H1 (cell line): ENCODE results near the gene SLX9. TPM values are rescaled to one million over a fixed set of nuclear protein-coding genes. Genes with fewer than 3 reads are reported as not detected.

Source experiments
- CTCF ChIA-PET: fragments of 300-600 bp; sonication (Branson Sonifier 250); formaldehyde crosslinking; loops from one replicate; lab custom pipeline; 2021; ENCODE audit not compliant: partially characterized antibody; lab: Charles Lee
- POLR2A ChIA-PET: fragments of 300-600 bp; sonication (Branson Sonifier 250); formaldehyde crosslinking; loops from one replicate; lab custom pipeline; 2021; ENCODE audit warnings: inconsistent platforms; ENCODE audit not compliant: partially characterized antibody; lab: Charles Lee
- DNase-seq, 2 experiments: peaks; one replicate each; pipeline versions ENCODE4 v3.0.0 to v3.0.0-alpha.2; 2010 to 2022; ENCODE audit warnings: low spot score in 2 of 2, low read depth in 1 of 2, mixed read lengths in 1 of 2
- FAIRE-seq: peaks from 2 replicates; lab custom pipeline; 2011; peaks lifted over from hg19 to GRCh38; lab: Jason Lieb, UNC
- H2AFZ ChIP-seq: 2 replicates; pipeline ENCODE4 v1.8.1; 2012; ENCODE audit warnings: low read length, inconsistent platforms
- H2AK5ac ChIP-seq: 2 replicates; pipeline ENCODE4 v1.6.1; 2013; ENCODE audit warnings: low read depth, low read length
- H2BK120ac ChIP-seq: replicated peaks from 2 replicates; pipeline ENCODE3; 2013; ENCODE audit warnings: low read depth, low read length, inconsistent platforms
- H2BK12ac ChIP-seq: 2 replicates; pipeline ENCODE4 v1.6.1; 2013; ENCODE audit warnings: low read depth, low read length
- H2BK15ac ChIP-seq: 2 replicates; pipeline ENCODE4 v1.6.1; 2013; ENCODE audit warnings: low read length
- H2BK20ac ChIP-seq: 2 replicates; pipeline ENCODE4 v1.6.1; 2013; ENCODE audit warnings: low read length
- H2BK5ac ChIP-seq: 2 replicates; pipeline ENCODE4 v1.6.1; 2013; ENCODE audit warnings: low read depth, low read length
- H3K14ac ChIP-seq: 2 replicates; pipeline ENCODE4 v1.6.1; 2013; ENCODE audit warnings: inconsistent platforms; ENCODE audit not compliant: insufficient read length
- H3K18ac ChIP-seq: 2 replicates; pipeline ENCODE4 v1.6.1; 2013; ENCODE audit warnings: low read length; ENCODE audit errors: extremely low read depth
- H3K23ac ChIP-seq: 2 replicates; pipeline ENCODE4 v1.6.1; 2013; ENCODE audit warnings: inconsistent platforms; ENCODE audit not compliant: insufficient read length
- H3K23me2 ChIP-seq: 2 replicates; pipeline ENCODE4 v1.6.1; 2013; ENCODE audit warnings: low read depth, low read length
- H3K27ac ChIP-seq: 2 replicates; pipeline ENCODE4 v1.6.1; 2011; ENCODE audit warnings: low read depth, low read length, inconsistent platforms
- H3K27me3 ChIP-seq, 4 experiments: replicated peaks in 1 of 4; 1 replicate in 1 of 4; 2 replicates in 3 of 4; pipeline versions ENCODE4 v1.6.1 to v1.8.1; 2011 to 2013; ENCODE audit warnings: low read length in 3 of 4, mild to moderate bottlenecking in 3 of 4, inconsistent platforms in 2 of 4, mixed read lengths in 2 of 4, moderate library complexity in 1 of 4; ENCODE audit not compliant: control insufficient read depth in 3 of 4, insufficient read depth in 3 of 4; ENCODE audit errors: extremely low read depth in 1 of 4
- H3K36me3 ChIP-seq, 4 experiments: 2 replicates each; pipeline versions ENCODE4 v1.6.1 to v1.8.1; 2011 to 2013; ENCODE audit warnings: mild to moderate bottlenecking in 4 of 4, low read length in 3 of 4, moderate library complexity in 2 of 4, control low read depth in 1 of 4, inconsistent platforms in 1 of 4; ENCODE audit not compliant: insufficient read depth in 4 of 4, control insufficient read depth in 2 of 4
- H3K4ac ChIP-seq: replicated peaks from 2 replicates; pipeline ENCODE3; 2013; ENCODE audit warnings: low read length, low read depth, mixed read lengths, inconsistent platforms; ENCODE audit not compliant: insufficient read length
- H3K4me1 ChIP-seq, 4 experiments: replicated peaks in 1 of 4; 1 replicate in 1 of 4; 2 replicates in 3 of 4; pipeline versions ENCODE4 v1.6.1 to v1.8.1; 2011 to 2013; ENCODE audit warnings: low read length in 3 of 4, inconsistent platforms in 2 of 4, mixed read lengths in 1 of 4; ENCODE audit not compliant: insufficient read depth in 4 of 4, control insufficient read depth in 3 of 4
- H3K4me2 ChIP-seq, 2 experiments: 2 replicates each; pipeline versions ENCODE4 v1.6.1 to v1.8.1; 2011 to 2013; ENCODE audit warnings: low read depth in 2 of 2, low read length in 2 of 2, control low read depth in 1 of 2, inconsistent platforms in 1 of 2, mild to moderate bottlenecking in 1 of 2; ENCODE audit not compliant: insufficient read depth in 1 of 2
- H3K4me3 ChIP-seq, 4 experiments: fragments of 200-600, 300-600 bp in 1 of 4; sonication (generic), shearing (Covaris generic), sonication (Bioruptor Twin) in 1 of 4; 2 replicates each; pipeline versions ENCODE4 v1.5.1 to v1.8.1; 2011 to 2016; ENCODE audit warnings: low read length in 4 of 4, low read depth in 3 of 4, control low read depth in 2 of 4, inconsistent platforms in 2 of 4, mild to moderate bottlenecking in 2 of 4, mixed read lengths in 1 of 4, moderate library complexity in 1 of 4; ENCODE audit not compliant: insufficient read depth in 2 of 4; ENCODE audit errors: extremely low read depth in 1 of 4
- H3K56ac ChIP-seq: replicated peaks from 2 replicates; pipeline ENCODE3; 2013; ENCODE audit warnings: low read depth, mild to moderate bottlenecking, mixed read lengths, low read length, inconsistent platforms; ENCODE audit not compliant: insufficient read length
- H3K79me1 ChIP-seq: 2 replicates; pipeline ENCODE4 v1.6.1; 2013; ENCODE audit warnings: low read depth, low read length, control low read depth
- H3K79me2 ChIP-seq, 2 experiments: 2 replicates each; pipeline versions ENCODE4 v1.6.1 to v1.8.1; 2012 to 2013; ENCODE audit warnings: low read length in 2 of 2, mild to moderate bottlenecking in 2 of 2, inconsistent platforms in 1 of 2; ENCODE audit not compliant: insufficient read depth in 2 of 2, control insufficient read depth in 1 of 2
- H3K9ac ChIP-seq, 4 experiments: replicated peaks in 1 of 4; 1 replicate in 1 of 4; 2 replicates in 3 of 4; pipeline versions ENCODE4 v1.6.1 to v1.8.1; 2011 to 2013; ENCODE audit warnings: low read depth in 3 of 4, low read length in 3 of 4, control low read depth in 2 of 4, mild to moderate bottlenecking in 2 of 4, moderate library complexity in 2 of 4, inconsistent platforms in 1 of 4; ENCODE audit errors: extremely low read depth in 1 of 4
- H3K9me3 ChIP-seq, 2 experiments: 2 replicates each; pipeline versions ENCODE4 v1.6.1 to v1.8.1; 2012 to 2013; ENCODE audit warnings: mild to moderate bottlenecking in 2 of 2, moderate library complexity in 2 of 2, control low read depth in 1 of 2, inconsistent platforms in 1 of 2, low read depth in 1 of 2, low read length in 1 of 2, mixed read lengths in 1 of 2; ENCODE audit not compliant: insufficient read depth in 2 of 2
- H4K20me1 ChIP-seq, 2 experiments: replicated peaks in 1 of 2; 2 replicates each; pipeline versions ENCODE3 to v1.8.1; 2011 to 2013; ENCODE audit warnings: inconsistent platforms in 2 of 2, low read length in 2 of 2, mild to moderate bottlenecking in 1 of 2; ENCODE audit not compliant: insufficient read depth in 2 of 2, control insufficient read depth in 1 of 2
- H4K5ac ChIP-seq: 2 replicates; pipeline ENCODE4 v1.6.1; 2013; ENCODE audit warnings: low read length, low read depth, mixed read lengths, inconsistent platforms; ENCODE audit not compliant: insufficient read length
- H4K8ac ChIP-seq: 2 replicates; pipeline ENCODE4 v1.8.0; 2013; ENCODE audit warnings: mild to moderate bottlenecking, moderate library complexity, low read length, inconsistent platforms; ENCODE audit not compliant: insufficient read depth; ENCODE audit errors: extremely low read depth
- H4K91ac ChIP-seq: replicated peaks from 2 replicates; pipeline ENCODE3; 2013; ENCODE audit warnings: low read length, mixed read lengths, inconsistent platforms; ENCODE audit not compliant: insufficient read length
- KDM4A ChIP-seq: IDR thresholded peaks from one replicate; pipeline ENCODE4 v1.7.1; 2012; ENCODE audit warnings: low read depth, mild to moderate bottlenecking, moderate library complexity, low read length, inconsistent platforms; ENCODE audit not compliant: severe bottlenecking
- RXRA ChIP-seq: IDR thresholded peaks from 2 replicates; pipeline ENCODE4 v1.6.1; 2011; ENCODE audit warnings: low read depth, mild to moderate bottlenecking, low read length, moderate library complexity; ENCODE audit not compliant: insufficient read depth
- SP2 ChIP-seq: IDR thresholded peaks from 2 replicates; pipeline ENCODE4 v1.6.1; 2012; ENCODE audit warnings: mild to moderate bottlenecking, low read length, inconsistent platforms
- WGBS, 2 experiments: shearing (Covaris generic) in 1 of 2; methylation state at CpG; one replicate each; pipeline versions ENCODE4 v1.1.6 to v1.1.7; 2013 to 2015; ENCODE audit warnings: low lambda C conversion rate in 2 of 2, mixed read lengths in 2 of 2, inconsistent platforms in 1 of 2, low coverage in 1 of 2, missing lambda C conversion rate in 1 of 2; ENCODE audit not compliant: insufficient replicate concordance in 2 of 2, insufficient coverage in 1 of 2, insufficient read length in 1 of 2; ENCODE audit errors: extremely low coverage in 1 of 2, missing lambda C conversion rate in 1 of 2; 5-methylcytosine and 5-hydroxymethylcytosine counted together
- polyA plus RNA-seq, 7 experiments: library from polyadenylated mRNA; depleted of rRNA in 3 of 7; stranded (reverse) in 5 of 7; unstranded in 2 of 7; fragments of >200 nt in 5 of 7; fragments of 200-250 nt in 2 of 7; gene quantifications; 1 replicate in 5 of 7; 2 replicates in 1 of 7; 4 replicates in 1 of 7; pipeline versions ENCODE4 v1.2.1 to v1.2.3, GENCODE V29; 2011 to 2013; ENCODE audit warnings: missing spikeins in 2 of 7, mixed read lengths in 2 of 7
- total RNA-seq: library from RNA; stranded (reverse); fragmentation: NEBNext Ultra II Directional; extraction: Animal tissue kit (Norgen Biotek cat#: 25700); gene quantifications from 2 replicates; pipeline ENCODE4 v1.2.1, GENCODE V29; 2021
- TF ChIP-seq, protein P1 (sequence below), 3 experiments: IDR thresholded peaks; 1 replicate in 2 of 3; 2 replicates in 1 of 3; pipeline versions ENCODE4 v1.5.1 to v1.6.1; 2011; ENCODE audit warnings: low read length in 3 of 3, mild to moderate bottlenecking in 3 of 3, inconsistent platforms in 2 of 3, low read depth in 1 of 3, moderate library complexity in 1 of 3; ENCODE audit not compliant: insufficient read depth in 1 of 3; ENCODE audit errors: control extremely low read depth in 1 of 3
- TF ChIP-seq, protein P2 (sequence below): IDR thresholded peaks from 2 replicates; pipeline ENCODE4 v1.6.1; 2011; ENCODE audit warnings: low read depth, mild to moderate bottlenecking, low read length; ENCODE audit not compliant: insufficient read depth
- TF ChIP-seq, protein P3 (sequence below): IDR thresholded peaks from 2 replicates; pipeline ENCODE4 v1.6.1; 2012; ENCODE audit warnings: low read length, inconsistent platforms

The SLX9 gene
- total and polyA plus RNA-seq, 2 of the 8 experiments (the other 6 are each of a cell fraction or from before 2014, with no cell fraction given): 17.7 to 57.3 TPM

DNA sequence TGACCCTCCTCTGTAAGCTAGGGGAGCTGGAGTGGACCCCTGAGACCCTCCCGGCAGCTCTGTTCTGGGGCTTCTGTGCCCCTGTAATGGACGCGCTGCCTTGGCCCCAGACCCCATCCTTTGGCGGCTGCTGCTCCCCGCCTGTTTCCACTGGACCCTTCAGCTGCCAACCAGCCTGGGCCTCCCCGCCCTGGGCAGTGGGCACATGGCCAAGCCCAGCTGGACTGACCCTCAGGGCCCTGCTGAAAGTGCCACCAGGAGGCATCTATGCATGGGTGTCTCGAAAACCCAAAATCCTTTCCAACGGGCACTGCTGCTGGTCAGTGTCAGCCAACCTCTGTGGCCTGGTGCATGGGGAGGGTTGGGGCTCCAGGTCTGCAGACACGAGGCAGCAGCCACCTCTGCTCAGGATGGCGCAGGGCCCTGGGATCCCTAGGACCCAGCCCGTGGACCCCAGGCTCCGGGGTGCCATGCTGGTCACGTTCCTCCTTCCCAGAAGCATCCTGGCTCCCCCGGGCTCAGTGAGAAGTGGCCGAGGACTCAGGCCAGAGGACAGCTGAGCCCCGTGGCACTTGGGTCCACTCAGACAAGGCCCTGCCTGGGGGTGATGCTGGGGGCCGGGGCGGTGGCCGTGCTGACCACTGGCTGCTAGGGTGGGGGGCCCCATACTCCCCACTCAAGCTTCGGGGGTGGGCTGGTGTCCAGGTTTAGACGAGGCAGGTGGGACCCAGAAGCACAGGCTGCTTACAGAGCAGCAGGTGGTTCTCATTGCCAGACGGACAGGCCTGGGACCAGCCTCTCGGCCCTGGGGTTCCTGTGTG, 46.9 kb downstream of the SLX9 start:
- H4K8ac ChIP-seq: no peak overlapping the region
- H3K56ac ChIP-seq: no peak overlapping the region
- H2BK12ac ChIP-seq: no peak overlapping the region
- H3K9me3 ChIP-seq: no peaks in the 10 kb centered on the region
- peaks cover 0 to 3% (median 0%) of the 10 kb centered on the region in 4 experiments; a peak in 1 of 7 replicates for H3K4me1 ChIP-seq
- H3K18ac ChIP-seq: no peak overlapping the region
- H2AK5ac ChIP-seq: no peak overlapping the region
- H3K4me3 ChIP-seq: no peak overlapping the region
- no peak overlapping the region for H3K27ac ChIP-seq
- no peak for DNase-seq
- no peak overlapping the region for H3K23ac ChIP-seq
- H2BK20ac ChIP-seq: no peak overlapping the region
- H3K36me3 ChIP-seq: no peaks in the 10 kb centered on the region
- ChIA-PET CTCF (interaction anchor here (0.7 to 4.7 kb wide), 6 partner anchors 14 to 152 kb away, joined by 3 to 29 read pairs (median 3); no protein-coding TSS in a partner anchor), POLR2A (interaction anchor here (1.0 to 1.5 kb wide), 2 partner anchors 10 to 150 kb away, joined by 4 to 6 read pairs; no protein-coding TSS in a partner anchor)
- WGBS, 2 experiments: 89% methylated on average over 14 of the region's 23 CpGs; no CpG with 5 or more reads in 1 of the 2 experiments
- peaks cover 2% of the 10 kb centered on the region; the same call in 1 of the 2 replicates for H3K23me2 ChIP-seq
- no peak overlapping the region for H2BK5ac ChIP-seq
- no peaks in the 10 kb centered on the region for H3K79me1 ChIP-seq
- H3K27me3 ChIP-seq: no peaks in the 10 kb centered on the region; a peak in 3 of 7 replicates
- no peaks in the 10 kb centered on the region for H3K79me2 ChIP-seq
- no peak overlapping the region for H2BK120ac ChIP-seq
- peaks cover 3 to 4% of the 10 kb centered on the region in 2 experiments for H4K20me1 ChIP-seq
- H4K91ac ChIP-seq: no peak overlapping the region
- no peak overlapping the region for H4K5ac ChIP-seq
- H3K4me2 ChIP-seq: no peak overlapping the region
- H2AFZ ChIP-seq: no peak overlapping the region
- H3K9ac ChIP-seq: no peak overlapping the region
- H2BK15ac ChIP-seq: no peak overlapping the region
- no peak for FAIRE-seq
- H3K4ac ChIP-seq: no peak overlapping the region
- H3K14ac ChIP-seq: no peak overlapping the region
- TF ChIP-seq SP2 (no peak), KDM4A (no peak), RXRA (no peak)
- TF ChIP-seq, protein P1, sequence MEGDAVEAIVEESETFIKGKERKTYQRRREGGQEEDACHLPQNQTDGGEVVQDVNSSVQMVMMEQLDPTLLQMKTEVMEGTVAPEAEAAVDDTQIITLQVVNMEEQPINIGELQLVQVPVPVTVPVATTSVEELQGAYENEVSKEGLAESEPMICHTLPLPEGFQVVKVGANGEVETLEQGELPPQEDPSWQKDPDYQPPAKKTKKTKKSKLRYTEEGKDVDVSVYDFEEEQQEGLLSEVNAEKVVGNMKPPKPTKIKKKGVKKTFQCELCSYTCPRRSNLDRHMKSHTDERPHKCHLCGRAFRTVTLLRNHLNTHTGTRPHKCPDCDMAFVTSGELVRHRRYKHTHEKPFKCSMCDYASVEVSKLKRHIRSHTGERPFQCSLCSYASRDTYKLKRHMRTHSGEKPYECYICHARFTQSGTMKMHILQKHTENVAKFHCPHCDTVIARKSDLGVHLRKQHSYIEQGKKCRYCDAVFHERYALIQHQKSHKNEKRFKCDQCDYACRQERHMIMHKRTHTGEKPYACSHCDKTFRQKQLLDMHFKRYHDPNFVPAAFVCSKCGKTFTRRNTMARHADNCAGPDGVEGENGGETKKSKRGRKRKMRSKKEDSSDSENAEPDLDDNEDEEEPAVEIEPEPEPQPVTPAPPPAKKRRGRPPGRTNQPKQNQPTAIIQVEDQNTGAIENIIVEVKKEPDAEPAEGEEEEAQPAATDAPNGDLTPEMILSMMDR (IDR thresholded peaks at IDR 0.05; ENCODE audit: control extremely low read depth in 1 of 3, insufficient read depth in 1 of 3, low read depth in 1 of 3, low read length in 3 of 3): no peak
- TF ChIP-seq, protein P2, sequence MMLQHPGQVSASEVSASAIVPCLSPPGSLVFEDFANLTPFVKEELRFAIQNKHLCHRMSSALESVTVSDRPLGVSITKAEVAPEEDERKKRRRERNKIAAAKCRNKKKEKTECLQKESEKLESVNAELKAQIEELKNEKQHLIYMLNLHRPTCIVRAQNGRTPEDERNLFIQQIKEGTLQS: no peak
- TF ChIP-seq, protein P3, sequence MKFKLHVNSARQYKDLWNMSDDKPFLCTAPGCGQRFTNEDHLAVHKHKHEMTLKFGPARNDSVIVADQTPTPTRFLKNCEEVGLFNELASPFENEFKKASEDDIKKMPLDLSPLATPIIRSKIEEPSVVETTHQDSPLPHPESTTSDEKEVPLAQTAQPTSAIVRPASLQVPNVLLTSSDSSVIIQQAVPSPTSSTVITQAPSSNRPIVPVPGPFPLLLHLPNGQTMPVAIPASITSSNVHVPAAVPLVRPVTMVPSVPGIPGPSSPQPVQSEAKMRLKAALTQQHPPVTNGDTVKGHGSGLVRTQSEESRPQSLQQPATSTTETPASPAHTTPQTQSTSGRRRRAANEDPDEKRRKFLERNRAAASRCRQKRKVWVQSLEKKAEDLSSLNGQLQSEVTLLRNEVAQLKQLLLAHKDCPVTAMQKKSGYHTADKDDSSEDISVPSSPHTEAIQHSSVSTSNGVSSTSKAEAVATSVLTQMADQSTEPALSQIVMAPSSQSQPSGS: no peak
